ENCODE results near the gene HDAC1.

DNA sequence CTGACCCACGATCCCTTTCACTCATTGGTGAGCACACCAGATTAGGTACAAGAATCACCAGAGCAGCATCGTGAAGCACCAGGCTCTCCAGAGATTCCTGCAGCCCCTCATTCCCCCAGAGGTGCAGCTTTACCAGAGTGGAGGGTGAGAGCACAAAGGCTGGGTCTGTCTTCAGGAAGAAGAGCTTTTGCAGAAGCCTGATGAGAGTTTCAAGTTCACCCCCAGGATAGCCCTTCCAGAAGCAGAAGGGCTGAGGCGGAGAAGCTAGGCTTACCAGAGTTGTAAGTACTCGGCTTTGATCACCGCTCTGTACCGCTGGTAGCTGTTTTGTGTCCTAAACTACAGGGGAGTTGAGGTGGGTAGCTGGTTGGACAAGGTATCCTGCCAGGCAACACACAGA lies 73.6 kb downstream of the HDAC1 start:
- TF ChIP-seq YY1 (IDR thresholded peaks at IDR 0.05; ENCODE audit: insufficient read depth, insufficient read length) (no peak), ZNF274 (IDR thresholded peaks at IDR 0.05; ENCODE audit: low read depth, low read length) (no peak)

All from NT2/D1 (cell line).